OCI-LY3 (cell line): Measurements from ENCODE around the gene STRIP2.

Experiments used
- CTCF ChIP-seq: fragments of 200-600, 300-600 bp; sonication (generic); IDR thresholded peaks from 2 replicates; pipeline ENCODE4 v1.5.1; 2014; ENCODE audit warnings: antibody characterized with exemption, low read length, low read depth
- EZH2phosphoT487 ChIP-seq: fragments of 200-600 bp; shearing (Covaris generic); IDR thresholded peaks from 2 replicates; pipeline ENCODE4 v1.6.1; 2018; ENCODE audit warnings: antibody characterized with exemption, mixed run types, low read depth

DNA sequence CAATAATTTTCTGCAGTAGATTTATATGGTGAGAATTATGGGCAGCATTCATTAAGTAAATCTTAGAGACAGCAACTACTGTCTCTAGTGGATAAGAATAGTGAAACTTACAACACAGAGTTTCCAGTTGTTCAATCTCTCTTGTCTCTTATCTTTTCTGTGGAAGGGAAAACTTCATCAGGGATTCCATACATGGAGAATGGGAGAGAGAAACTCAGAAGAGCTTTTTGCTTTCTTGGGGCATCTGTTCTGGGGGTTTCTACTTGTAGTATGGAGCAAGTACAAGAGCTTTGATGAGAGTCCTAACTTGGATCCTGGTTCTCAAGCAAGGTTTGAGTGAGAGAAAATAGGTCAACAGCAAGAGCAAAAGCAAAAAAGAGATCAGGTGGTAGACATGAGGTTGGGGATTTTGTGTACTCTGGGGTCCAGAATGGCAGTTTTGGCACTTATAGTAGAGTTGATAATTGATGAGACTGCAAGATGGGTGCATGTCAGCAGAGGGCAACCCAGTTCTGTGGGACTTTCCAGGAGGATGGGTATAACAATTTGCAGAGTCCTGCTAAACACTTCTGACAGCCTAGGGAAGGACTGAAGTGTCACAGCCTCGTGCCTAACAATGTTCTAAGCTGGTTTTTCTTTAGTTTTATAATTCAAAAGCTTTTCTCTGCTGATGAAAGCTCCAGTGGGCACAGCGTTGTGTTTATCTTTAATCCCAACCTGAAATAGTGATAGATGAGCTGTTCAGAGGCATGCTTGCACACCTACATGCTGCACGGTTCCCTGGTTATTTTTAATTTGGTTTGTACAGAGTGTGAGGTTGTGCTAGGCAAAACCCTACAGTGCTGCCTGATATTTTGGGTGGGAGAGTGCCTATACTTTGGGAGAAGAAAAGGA is 32.0 kb upstream of the STRIP2 start:
- TF ChIP-seq CTCF, result peak; percentile 57
- TF ChIP-seq EZH2phosphoT487, result no peak
